Endodermal cell (in vitro differentiated cells): ENCODE results near the gene MAB21L4. TPM values are rescaled to one million over a fixed set of nuclear protein-coding genes. Genes with fewer than 3 reads are reported as not detected.

ENCODE experiments used
- DNase-seq: peaks from one replicate; pipeline ENCODE4 v3.0.0-alpha.2; 2017
- H3K27ac ChIP-seq: 2 replicates; pipeline ENCODE4 v1.5.1; 2013; ENCODE audit warnings: mild to moderate bottlenecking, low read depth, low read length, moderate library complexity
- H3K27me3 ChIP-seq: 2 replicates; pipeline ENCODE4 v1.6.1; 2013; ENCODE audit warnings: mild to moderate bottlenecking, low read length, moderate library complexity; ENCODE audit not compliant: insufficient read depth, control insufficient read depth, poor library complexity, severe bottlenecking
- H3K36me3 ChIP-seq: 2 replicates; pipeline ENCODE4 v1.7.0; 2013; ENCODE audit warnings: mild to moderate bottlenecking, low read length, moderate library complexity; ENCODE audit not compliant: control insufficient read depth, insufficient read depth
- H3K4me1 ChIP-seq: one replicate; pipeline ENCODE4 v1.7.0; 2013; ENCODE audit warnings: low read length; ENCODE audit not compliant: control insufficient read depth, insufficient read depth
- H3K4me3 ChIP-seq: 2 replicates; pipeline ENCODE4 v1.5.1; 2013; ENCODE audit warnings: mild to moderate bottlenecking, low read length, moderate library complexity
- H3K9ac ChIP-seq: 2 replicates; pipeline ENCODE4 v1.6.1; 2013; ENCODE audit warnings: mild to moderate bottlenecking, low read length, moderate library complexity; ENCODE audit not compliant: poor library complexity, severe bottlenecking; ENCODE audit errors: extremely low read depth
- H3K9me3 ChIP-seq: 2 replicates; pipeline ENCODE4 v1.6.1; 2013; ENCODE audit warnings: mild to moderate bottlenecking, low read length, moderate library complexity; ENCODE audit not compliant: control insufficient read depth
- H3K27ac Mint-ChIP-seq: 2 replicates; pipeline ENCODE4 v1.8.0; 2020; ENCODE audit warnings: mixed read lengths
- H3K27me3 Mint-ChIP-seq: 2 replicates; pipeline ENCODE4 v1.8.0; 2021; ENCODE audit warnings: mild to moderate bottlenecking, mixed read lengths; ENCODE audit not compliant: insufficient read depth
- H3K36me3 Mint-ChIP-seq: 2 replicates; pipeline ENCODE4 v1.8.0; 2020; ENCODE audit warnings: low read depth, mixed read lengths
- H3K4me1 Mint-ChIP-seq: 2 replicates; pipeline ENCODE4 v1.8.0; 2020; ENCODE audit warnings: mixed read lengths
- H3K4me3 Mint-ChIP-seq: 2 replicates; pipeline ENCODE4 v1.8.0; 2020; ENCODE audit warnings: mild to moderate bottlenecking, moderate library complexity, mixed read lengths
- H3K9me3 Mint-ChIP-seq: 2 replicates; pipeline ENCODE4 v1.8.0; 2020; ENCODE audit warnings: mild to moderate bottlenecking, mixed read lengths
- WGBS, 2 experiments: methylation state at CpG; one replicate each; pipeline versions ENCODE4 v1.1.5 to v1.1.7; 2013; ENCODE audit warnings: missing lambda C conversion rate in 2 of 2, mixed read lengths in 1 of 2; ENCODE audit not compliant: insufficient coverage in 1 of 2, insufficient read length in 1 of 2; 5-methylcytosine and 5-hydroxymethylcytosine counted together
- total RNA-seq, 2 donors: library from RNA; stranded (reverse); fragmentation: NEBNext Ultra II Directional in 1 of 2; extraction: Animal tissue kit (Norgen Biotek cat#: 25700) in 1 of 2; gene quantifications; 2 replicates in 1 of 2; 3 replicates in 1 of 2; pipeline ENCODE4 v1.2.1, GENCODE V29; 2021
- TF ChIP-seq, protein P1 (sequence below): fragments of 200-600 bp; sonication (generic); conservative IDR thresholded peaks from 2 replicates; pipeline ENCODE4 v1.5.0; 2021; ENCODE audit warnings: antibody characterized with exemption, mild to moderate bottlenecking

The MAB21L4 gene
- total RNA-seq, 2 donors from 2014 or later: 0.31 TPM; not detected in 1

DNA sequence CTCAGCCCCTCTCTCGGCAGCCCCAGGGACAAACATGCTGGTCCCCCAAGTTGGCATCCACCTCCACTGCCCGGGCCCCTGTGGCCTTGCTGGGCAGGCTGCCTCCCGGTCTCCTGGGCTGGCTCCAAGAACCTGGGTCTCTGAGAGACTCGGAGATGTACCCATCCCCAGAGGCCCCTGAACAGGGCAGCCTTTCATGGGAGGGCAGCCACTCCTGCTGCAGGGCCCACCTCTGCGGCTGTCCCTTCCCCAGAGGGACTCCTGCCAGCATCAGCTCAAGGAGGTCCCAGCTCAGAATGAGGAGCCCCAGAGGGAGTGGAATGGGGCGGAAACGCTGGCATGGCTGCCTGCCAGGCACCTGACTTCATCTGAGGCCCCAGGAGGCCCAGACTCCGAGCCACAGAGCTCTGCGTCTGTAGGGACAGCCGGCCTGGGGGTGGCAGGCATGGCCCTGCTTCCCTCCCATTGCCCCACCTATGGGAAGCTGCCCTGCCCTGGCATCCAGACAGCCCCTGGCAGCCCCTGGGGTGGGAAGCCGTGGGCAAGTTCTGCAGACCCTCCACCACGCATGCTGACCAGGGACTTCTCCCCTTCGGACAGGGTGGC lies 9.3 kb upstream of the MAB21L4 start:
- no peak overlapping the region for H3K27ac ChIP-seq
- no peaks in the 10 kb centered on the region for H3K4me1 ChIP-seq
- H3K9ac ChIP-seq: no peak overlapping the region
- no peaks in the 10 kb centered on the region for H3K36me3 ChIP-seq
- peaks cover 14% of the 10 kb centered on the region for H3K4me1 Mint-ChIP-seq
- DNase-seq: no peak
- H3K9me3 ChIP-seq: peaks cover 15% of the 10 kb centered on the region
- no peak overlapping the region for H3K4me3 ChIP-seq
- H3K27me3 ChIP-seq: peaks cover 9% of the 10 kb centered on the region
- TF ChIP-seq, protein P1, sequence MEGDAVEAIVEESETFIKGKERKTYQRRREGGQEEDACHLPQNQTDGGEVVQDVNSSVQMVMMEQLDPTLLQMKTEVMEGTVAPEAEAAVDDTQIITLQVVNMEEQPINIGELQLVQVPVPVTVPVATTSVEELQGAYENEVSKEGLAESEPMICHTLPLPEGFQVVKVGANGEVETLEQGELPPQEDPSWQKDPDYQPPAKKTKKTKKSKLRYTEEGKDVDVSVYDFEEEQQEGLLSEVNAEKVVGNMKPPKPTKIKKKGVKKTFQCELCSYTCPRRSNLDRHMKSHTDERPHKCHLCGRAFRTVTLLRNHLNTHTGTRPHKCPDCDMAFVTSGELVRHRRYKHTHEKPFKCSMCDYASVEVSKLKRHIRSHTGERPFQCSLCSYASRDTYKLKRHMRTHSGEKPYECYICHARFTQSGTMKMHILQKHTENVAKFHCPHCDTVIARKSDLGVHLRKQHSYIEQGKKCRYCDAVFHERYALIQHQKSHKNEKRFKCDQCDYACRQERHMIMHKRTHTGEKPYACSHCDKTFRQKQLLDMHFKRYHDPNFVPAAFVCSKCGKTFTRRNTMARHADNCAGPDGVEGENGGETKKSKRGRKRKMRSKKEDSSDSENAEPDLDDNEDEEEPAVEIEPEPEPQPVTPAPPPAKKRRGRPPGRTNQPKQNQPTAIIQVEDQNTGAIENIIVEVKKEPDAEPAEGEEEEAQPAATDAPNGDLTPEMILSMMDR: no peak
- peaks cover 17% of the 10 kb centered on the region for H3K9me3 Mint-ChIP-seq
- peaks cover 3% of the 10 kb centered on the region for H3K36me3 Mint-ChIP-seq
- peaks cover 28% of the 10 kb centered on the region for H3K27me3 Mint-ChIP-seq
- H3K27ac Mint-ChIP-seq: no peak overlapping the region
- no peak overlapping the region for H3K4me3 Mint-ChIP-seq
- 92 to 93% methylated on average over 10 to 13 of the region's 13 CpGs for WGBS, 2 experiments

GRCh38 chr2:240904216-240905175 lies 8.5 kb upstream of the MAB21L4 start:
- H3K36me3 Mint-ChIP-seq: peaks cover 3% of the 10 kb centered on the region
- Histone ChIP-seq H3K4me1 (no peaks in the 10 kb centered on the region), H3K4me3 (no peak overlapping the region), H3K27me3 (peaks cover 9% of the 10 kb centered on the region), H3K27ac (no peak overlapping the region), H3K9me3 (peaks cover 15% of the 10 kb centered on the region), H3K9ac (no peak overlapping the region), H3K36me3 (no peaks in the 10 kb centered on the region)
- H3K27ac Mint-ChIP-seq: no peak overlapping the region
- TF ChIP-seq, protein P1: no peak
- WGBS, 2 experiments: 91 to 92% methylated on average over 9 to 18 of the region's 19 CpGs
- DNase-seq: no peak
- peaks cover 27% of the 10 kb centered on the region for H3K27me3 Mint-ChIP-seq
- H3K9me3 Mint-ChIP-seq: peaks cover 17% of the 10 kb centered on the region
- H3K4me3 Mint-ChIP-seq: no peak overlapping the region
- peaks cover 14% of the 10 kb centered on the region for H3K4me1 Mint-ChIP-seq

DNA sequence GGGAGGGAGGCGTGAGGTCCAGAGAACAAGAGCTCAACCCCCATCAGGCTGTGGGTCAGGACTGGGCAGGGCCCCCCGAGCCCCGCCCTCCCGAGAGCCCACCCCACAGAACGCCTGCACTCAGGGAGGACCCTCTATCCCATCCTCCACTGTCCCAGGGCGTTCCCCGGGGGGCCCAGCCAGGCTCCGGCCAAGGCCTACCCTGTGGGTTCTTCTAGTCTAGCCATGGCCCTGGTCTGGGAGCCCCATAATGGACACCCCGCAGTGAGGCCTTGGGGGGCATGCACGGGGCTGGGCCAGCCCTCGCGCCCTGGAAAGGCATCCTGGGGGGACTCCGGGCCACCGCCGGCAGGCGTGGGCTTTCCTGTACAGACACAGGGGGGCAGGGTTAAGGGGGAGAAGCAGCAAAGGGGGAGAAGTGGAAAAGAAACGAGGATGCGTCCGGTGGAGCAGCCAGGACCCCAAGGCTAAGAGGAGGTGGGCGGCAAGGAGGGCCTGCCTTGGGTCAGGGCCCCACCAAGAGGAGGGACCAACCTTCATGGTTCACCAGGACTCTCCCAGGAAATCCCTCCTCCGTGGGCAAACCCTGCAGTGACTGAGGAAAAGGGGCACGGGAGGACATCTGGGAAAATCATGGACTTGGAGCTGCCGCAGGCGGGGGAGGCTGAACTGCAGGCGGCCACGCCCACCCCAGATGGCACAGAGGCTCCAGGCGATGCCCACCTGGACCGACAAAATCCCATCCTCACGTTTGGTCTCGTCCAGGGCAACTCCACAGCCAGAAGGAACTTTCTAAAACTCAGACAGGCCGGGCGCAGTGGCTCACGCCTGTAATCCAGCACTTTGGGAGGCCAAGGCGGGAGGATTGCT lies 7.5 kb upstream of the MAB21L4 start:
- TF ChIP-seq, protein P1: no peak
- H3K36me3 Mint-ChIP-seq: peaks cover 3% of the 10 kb centered on the region

More for the DNA sequence above, 7.5 kb upstream of the MAB21L4 start:
- Histone ChIP-seq H3K9ac (no peak overlapping the region), H3K27ac (no peak overlapping the region), H3K4me3 (no peak overlapping the region), H3K27me3 (peaks cover 9% of the 10 kb centered on the region), H3K9me3 (peaks cover 15% of the 10 kb centered on the region), H3K4me1 (no peaks in the 10 kb centered on the region), H3K36me3 (no peaks in the 10 kb centered on the region)
- peaks cover 17% of the 10 kb centered on the region for H3K9me3 Mint-ChIP-seq
- H3K4me3 Mint-ChIP-seq: no peak overlapping the region
- no peak overlapping the region for H3K27ac Mint-ChIP-seq
- peaks cover 29% of the 10 kb centered on the region for H3K27me3 Mint-ChIP-seq
- DNase-seq: no peak
- H3K4me1 Mint-ChIP-seq: peaks cover 14% of the 10 kb centered on the region
- WGBS, 2 experiments: 92 to 96% methylated on average over 10 to 34 of the region's 34 CpGs
